NCI-H1417 treated with DMSO at 0.1 percent for 48 hours (cell line): ENCODE results near the gene ISY1.
"Not testable (repeated sequence)": the region's sequence is repeated elsewhere in the genome, so short reads cannot be mapped to it uniquely, and the experiment has no call there.

Source experiments
- DNase-seq: peaks from one replicate; lab custom pipeline; 2025; lab: John Stamatoyannopoulos, UW

The ISY1 gene

DNA sequence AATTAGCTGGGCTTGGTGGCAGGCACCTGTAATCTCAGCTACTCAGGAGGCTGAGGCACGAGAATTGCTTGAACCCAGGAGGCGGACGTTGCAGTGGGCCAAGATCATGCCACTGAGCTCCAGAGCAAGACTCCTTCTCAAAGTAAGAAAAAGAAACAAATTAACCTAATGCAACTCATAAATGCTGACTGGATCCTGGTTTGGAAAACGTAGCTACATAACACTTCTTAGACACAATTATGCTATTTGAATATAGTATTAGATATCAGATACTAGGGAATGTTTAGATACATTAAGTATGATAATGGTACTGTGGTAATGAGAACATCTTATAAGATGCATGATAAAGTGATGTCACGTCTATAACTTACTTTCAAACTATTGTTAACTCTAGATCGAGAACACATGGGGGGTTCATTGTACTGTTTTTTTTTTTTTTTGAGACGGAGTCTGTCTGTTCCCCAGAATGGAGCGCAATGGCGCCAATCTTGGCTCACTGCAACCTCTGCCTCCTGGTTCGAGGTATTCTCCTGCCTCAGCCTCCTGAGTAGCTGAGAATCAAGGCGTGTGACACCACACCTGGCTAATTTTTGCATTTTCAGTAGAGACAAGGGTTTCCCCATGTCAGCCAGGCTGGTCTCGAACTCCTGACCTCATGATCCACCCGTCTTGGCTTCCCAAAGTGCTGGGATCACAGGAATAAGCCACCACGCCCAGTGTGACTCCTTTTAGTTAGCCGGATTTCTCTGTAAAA lies 5.9 kb upstream of the ISY1 start:
- DNase-seq, result no peak

DNA sequence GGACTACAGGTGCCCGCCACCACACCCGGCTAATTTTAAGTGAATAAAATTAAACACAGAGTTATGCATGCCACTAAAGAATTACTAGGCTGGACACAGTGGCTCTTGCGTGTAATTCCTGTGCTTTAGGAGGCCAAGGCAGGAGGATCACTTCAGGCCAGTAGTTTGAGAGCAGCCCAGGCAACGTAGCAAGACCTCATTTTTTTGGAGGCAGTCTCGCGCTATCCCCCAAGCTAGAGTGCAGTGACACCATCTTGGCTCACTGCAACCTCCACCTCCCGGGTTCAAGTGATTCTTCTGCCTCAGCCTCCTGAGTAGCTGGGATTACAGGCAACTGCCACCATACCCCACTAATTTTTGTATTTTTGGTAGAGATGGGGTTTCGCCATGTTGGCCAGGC lies 4.7 kb upstream of the ISY1 start:
- DNase-seq, result not testable (repeated sequence)

DNA sequence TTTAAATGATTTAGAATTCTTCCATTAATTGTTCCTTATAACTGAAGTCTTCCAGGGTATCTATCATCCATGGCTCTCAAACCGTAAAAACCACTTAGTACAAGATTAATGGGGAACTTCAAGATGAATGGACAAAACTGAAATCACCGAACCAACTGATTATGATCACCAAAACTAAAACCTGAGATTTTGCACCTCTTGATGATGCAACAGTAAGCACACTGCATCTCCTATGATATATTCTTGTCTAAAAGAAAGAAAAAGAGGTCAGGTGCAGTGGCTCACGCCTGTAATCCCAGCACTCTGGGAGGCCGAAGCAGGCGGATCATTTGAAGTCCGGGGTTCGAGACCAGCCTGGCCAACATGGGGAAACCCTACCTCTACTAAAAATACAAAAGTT lies 3.6 kb upstream of the ISY1 start:
- no peak for DNase-seq

DNA sequence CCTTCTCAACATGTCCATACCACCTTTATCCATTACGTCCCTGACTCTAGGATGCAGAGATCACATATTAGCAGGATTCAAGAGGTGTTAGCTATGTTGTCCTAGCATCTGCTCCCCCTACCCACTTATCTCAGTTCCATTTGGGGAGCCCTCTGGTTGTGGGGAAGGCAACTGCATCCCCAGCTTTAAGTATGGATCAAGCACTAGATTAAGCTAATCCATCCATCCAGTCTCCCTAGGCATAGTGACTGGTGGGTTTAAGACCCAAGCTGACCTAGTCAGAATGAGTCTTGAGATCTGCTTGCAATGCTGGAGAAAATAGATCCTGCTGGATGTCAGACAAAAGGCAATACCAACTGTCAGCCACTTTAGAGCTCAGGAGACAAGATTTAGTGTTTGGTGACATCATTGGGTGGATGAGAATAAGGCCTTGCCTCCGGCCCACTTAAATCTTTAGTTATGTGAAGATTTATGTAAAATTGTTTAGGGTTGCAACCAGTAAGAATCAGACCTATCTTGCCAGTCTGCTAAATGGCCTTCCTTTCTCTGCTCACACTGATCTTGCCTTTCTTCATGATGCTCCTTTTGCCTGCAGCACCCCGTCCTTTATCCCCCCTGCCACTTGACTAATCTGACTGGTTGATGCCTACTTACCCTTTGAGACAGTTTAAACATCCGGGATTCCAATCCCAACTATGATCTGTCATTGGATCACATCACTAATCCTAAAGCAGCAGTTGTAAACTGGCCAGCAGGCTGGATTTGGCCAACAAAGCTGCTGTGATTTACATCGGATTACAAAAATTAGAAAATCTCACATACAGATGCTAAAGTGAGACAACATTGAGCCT lies 2.1 kb upstream of the ISY1 start:
- no peak for DNase-seq

DNA sequence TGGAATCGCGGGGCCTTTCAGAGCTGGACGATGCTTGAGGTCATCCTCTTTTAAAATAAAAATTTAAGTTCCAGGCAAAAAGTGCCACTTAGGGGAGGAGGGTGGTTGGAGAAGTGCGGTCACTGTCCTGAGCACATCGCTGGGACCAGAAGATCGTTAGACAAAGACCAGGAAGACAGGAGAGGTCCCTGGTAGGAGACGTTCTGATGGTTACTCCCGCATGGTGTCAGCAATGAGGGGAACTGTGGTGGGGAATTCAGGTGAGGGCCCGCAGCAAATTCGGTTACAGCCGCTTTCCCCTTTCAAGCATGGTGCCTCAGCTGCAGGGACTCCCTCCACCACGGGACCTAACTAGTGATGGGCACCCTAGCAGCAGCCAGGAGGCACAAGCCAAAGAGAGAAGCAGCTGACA lies 1.0 kb upstream of the ISY1 start:
- no peak for DNase-seq

DNA sequence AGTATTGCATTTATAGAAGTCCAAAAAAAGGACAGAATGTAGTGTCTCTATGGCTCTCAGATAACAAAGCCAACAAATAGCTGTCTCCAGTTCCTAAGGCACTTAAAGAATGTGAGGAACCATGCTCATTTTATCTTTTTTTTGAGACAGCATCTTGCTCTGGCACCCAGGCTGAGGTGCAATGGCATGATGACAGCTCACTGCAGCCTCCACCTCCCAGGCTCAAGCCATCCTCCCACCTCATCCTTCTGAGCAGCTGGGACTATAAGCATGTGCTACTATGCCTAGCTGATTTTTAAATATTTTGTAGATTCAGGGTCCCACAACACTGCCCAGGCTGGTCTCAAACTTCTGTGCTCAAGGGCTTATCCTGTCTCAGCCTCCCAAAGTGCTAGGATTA lies 16.1 kb downstream of the ISY1 start:
- DNase-seq, result no peak

DNA sequence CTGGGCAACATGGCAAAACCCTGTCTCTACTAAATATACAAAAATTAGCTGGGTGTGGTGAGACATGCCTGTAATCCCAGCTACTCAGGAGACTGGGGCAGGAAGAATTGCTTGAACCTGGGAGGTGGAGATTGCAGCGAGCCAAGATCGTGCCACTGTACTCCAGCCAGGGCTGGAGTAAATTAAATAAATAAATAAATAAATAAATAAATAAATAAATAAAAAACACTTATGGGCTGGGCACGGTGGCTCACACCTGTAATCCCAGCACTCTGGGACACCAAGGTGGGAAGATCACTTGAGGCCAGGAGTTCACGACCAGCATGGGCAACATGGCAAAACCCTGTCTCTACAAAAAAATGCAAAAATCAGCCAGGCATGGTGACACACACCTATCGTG lies 19.9 kb downstream of the ISY1 start:
- DNase-seq, result not testable (repeated sequence)

DNA sequence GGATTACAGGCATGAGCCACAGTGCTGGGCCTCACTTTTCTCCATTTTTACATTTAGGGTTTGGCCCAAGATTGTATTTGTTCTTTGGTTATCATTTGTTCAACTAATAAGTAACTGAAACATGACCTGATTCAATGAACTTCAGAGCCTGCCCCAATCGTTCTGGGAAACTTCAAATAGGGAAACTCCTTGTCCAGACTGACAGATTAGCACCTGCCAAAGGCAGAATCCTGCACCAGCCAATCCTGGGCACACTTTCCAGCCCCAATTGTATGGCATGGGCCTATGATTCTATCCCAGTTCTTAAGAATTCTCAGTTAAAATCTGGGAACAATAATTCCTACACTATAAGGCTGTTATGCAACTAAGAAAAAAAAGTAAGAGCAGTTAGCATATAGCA lies 21.0 kb downstream of the ISY1 start:
- DNase-seq, result no peak

DNA sequence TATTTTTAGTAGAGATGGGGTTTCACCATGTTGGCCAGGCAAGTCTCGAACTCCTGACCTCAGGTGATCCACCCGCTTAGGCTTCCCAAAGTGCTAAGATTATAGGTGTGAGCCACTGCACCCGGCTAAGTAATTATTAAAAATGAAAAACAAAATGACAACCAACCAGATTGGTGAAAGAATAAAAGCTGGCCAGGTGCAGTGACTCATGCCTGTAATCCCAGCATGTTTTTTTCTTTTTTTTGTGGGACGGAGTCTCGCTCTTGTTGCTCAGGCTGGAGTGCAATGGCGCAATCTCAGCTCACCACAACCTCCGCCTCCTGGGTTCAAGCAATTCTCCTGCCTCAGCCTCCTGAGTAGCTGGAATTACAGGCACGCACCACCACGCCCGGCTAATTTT lies 24.6 kb downstream of the ISY1 start:
- not testable (repeated sequence) for DNase-seq

DNA sequence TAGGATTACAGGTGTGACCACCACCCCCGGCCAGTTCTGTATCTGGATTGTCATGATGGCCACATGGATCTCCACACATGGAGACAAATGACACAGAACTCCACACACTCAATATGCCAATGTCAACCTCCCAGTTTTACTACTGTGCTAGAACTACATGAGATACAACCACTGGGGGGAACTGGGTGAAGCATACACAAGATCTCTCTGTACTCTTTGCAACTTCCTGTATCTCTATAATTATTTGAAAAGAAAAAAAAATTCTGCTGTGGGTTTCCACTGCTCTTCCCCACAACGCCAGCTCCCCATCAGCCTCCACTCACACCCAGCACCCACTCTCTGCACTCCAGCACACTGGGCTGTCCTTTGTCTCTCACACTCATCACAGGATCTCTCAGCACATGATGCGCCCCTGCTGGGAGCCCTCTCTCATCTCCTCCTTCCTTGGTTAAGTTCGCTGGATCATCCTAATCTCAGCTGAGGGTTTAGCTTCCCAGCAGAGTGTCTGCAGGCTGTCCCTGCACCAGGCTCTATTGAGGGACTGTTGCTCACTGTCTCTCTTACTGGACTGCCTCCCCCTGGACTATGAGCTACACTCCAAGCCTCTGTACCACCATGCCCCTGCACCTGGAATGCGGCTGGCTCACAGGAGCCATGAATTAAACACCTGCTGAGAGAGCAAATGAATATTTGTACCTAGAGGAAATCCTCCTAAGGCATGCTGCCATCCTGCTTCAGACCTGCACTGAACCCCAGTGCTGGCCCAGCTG lies 28.6 kb downstream of the ISY1 start:
- DNase-seq, result no peak

DNA sequence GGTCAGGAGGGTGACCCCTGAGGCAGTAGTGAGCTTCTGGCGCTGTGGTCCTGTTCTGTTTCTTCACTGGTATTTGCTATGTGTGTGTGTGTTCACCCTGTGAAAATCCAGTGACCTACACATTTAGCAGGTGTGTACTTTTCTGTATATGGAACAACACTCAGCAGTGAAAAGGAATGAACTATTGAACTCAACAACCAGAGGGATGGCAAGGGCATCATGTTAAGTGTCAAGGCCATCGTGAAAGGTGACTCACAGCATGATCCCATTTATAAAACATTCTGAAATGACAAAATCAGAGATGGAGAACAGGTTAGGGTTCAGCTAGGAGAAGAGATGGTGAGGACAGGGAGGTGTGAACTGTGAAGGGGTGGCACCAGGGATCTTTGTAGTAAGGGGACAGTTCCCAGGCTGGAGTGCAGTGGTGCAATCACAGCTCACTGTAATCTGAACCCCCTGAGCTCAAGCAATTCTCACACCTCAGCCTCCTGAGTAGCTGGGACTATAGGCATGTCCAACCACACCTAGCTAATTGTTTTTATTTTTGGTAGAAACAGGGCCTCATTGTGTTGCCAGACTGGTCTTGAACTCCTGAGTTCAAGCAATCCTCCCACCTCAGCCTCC lies 29.3 kb downstream of the ISY1 start:
- DNase-seq, result no peak

DNA sequence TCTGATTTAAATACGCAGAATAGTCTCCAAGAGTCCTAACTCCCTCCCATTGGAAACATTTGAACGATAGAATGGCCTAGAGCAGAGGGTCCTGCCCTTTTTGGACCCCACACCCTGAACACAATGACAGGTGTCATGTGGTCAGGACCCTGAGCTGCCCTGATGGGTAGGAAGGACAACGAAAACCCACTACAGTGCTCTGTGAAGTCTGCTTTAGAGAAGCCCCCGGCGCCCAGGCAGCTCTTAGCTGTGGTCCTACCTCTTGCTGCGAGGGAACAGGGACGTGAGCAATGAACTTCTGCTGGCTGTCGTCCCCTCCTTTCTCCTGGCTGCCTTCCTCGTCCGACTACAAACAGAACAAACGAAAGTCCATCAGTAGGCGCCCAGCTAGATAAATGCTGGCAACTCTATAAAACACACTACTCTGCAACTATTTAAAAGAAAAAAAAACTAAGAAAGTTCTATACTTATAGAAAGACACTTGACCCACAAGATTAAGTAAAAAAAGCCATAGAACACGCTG lies 30.5 kb downstream of the ISY1 start:
- no peak for DNase-seq

DNA sequence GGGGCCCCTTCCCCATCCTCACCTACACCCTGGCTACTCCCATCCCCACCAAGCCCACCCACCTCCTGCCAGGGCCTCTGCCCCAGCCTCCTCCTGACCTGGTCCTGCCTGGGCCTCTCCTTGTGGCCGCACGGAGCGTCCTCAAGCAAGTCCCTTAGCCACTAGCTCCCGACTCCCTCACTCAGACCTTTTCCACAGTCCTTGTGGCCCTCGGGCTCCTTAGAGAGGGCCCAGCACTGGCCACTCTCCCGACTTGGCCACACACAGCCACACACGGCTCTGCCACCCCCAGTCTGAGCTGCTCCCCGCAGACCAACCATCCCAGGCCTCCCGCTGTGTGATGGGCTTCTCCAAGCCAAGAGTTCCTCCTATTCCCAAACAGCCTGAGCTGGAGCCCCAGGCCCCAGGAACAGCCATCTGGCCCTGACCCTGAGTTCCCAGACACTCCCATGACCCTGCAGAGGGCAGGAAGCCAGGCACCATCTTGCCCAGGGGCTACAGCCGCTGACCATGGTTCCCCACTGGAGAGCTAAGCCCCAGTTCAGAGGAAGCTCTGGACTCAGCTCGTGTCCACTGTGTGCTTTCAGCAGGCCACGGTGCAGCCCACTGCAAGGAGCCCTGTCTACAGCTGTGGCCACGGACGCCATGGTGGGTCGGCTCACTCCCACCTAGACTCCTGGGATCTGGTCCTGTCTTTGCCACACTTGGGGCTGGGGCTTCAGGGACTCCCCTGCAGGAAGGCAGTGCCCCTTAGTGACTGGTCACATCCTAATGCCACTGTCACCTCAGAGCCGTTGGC lies 32.3 kb downstream of the ISY1 start:
- no peak for DNase-seq

DNA sequence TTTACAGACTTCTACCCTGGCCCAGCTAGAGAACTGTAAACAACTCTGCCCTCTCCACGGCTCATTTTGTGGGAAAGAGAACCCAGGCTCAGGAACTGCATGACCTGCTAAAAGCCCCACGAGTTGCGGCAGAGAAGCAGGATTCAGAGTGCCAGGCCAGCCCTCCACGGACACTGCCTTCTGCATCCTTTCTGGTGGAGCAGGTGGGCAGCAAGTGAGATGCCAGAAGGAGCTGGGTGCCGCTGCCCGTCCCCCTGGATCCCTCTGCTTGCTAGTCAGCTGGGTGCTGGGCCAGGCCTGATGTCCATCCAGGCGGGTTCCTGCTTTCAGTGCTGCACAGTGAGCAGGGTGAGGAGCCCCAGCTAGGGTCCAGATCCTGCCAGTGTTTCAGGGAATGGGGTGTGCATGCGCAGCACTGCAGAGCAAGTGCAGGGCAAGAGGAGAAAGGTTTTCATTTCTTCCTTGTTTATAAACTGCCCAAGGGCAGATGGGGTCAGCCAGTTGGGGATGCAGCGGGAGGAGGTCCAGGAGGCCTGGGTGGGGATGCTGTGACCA lies 34.1 kb downstream of the ISY1 start:
- DNase-seq, result no peak

DNA sequence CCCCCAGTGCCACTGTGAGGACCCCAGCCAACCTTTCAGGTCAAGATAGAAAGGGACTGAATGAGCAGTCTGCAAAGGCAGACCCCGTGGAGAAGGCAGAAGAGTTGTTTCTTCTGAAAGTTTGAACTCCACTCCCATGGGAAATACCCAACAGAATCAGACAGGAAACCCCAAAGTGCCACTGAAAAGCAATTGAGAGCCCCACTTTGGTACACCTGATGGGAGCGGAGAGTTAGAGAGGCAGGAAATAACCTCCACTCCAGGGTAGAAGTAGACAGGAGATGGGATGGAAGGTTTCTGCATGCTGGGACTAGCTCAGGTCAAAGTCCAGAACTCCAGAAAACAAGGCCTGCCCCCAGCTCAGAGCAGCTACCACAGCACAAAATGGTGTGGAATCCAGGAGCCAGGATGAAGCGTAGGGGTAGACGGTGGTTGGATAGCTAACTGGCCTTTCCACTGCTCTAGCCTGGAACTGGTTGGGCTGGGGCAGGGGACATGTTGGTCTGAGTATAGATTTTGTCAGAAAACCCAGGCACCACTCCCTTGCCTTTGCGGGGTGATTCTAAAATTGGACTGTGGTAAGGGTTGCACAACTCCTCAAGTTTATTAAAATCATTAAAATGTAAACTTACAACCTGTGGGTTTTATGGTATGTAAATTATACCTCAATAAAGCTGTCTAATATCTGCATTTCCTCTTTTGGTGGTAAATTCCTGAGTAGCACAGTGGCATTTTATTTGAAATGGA lies 37.4 kb downstream of the ISY1 start:
- no peak for DNase-seq

DNA sequence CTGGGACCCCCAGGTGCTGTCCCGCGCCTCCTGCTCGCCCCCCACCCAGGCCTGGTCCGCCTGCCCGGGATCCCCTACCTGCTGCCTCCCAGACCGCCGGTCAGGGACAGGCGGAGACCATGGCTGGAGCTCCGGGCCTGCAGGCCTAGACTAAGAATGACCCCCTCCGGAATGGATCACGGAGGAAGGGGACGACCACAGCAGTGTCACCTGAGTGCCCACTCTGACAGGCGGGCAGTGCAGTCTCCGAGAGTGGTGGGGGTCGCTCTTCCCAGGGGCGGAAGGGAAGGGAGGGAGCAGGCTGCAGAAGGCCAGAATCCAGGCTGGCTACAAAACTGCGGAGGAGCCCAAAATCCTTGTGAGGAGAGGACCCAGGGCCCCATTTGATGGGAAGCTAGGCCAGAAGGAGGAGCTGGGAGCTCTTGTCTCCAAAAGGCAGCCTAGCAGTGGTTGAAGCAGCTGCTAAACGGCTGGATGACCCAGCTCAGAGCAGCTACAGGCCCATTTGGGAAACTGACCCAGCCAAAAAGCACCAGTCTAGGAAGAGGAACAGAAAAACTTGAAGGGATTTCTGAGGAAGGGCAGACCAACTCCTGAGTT lies 38.4 kb downstream of the ISY1 start:
- no peak for DNase-seq

DNA sequence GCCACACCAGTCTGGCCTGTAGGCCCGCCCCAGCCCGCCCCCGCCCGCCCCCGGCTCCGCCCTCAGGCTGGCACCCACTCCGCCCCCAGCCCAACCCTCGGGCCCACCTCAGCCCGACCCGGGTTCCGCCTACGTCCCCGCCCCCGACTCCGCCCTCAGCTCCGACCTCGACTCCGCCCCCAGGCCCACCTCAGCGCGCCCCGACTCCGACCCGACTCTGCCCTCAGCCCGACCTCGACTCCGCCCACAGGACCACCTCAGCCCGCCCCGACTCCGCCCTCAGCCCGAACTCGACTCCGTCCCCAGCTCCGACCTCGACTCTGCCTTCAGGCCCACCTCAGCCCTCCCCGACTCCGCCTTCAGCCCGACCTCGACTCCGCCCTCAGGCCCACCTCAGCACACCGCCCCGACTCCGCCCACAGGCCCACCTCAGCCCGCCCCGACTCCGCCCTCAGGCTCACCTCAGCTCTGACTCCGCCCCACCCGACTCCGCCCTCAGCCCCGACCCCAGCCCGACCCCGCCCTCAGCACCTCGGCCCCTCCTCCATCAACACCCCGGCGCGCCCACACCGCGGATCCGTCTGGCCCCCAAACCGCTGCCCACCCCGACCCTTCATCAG lies 39.0 kb downstream of the ISY1 start, which contains the start of gene RAB43:
RAB43 (minus strand) TSS at position 13 of the 620 bp plus-strand sequence. CDS start 315 bp downstream, outside the sequence.
- no peak for DNase-seq

DNA sequence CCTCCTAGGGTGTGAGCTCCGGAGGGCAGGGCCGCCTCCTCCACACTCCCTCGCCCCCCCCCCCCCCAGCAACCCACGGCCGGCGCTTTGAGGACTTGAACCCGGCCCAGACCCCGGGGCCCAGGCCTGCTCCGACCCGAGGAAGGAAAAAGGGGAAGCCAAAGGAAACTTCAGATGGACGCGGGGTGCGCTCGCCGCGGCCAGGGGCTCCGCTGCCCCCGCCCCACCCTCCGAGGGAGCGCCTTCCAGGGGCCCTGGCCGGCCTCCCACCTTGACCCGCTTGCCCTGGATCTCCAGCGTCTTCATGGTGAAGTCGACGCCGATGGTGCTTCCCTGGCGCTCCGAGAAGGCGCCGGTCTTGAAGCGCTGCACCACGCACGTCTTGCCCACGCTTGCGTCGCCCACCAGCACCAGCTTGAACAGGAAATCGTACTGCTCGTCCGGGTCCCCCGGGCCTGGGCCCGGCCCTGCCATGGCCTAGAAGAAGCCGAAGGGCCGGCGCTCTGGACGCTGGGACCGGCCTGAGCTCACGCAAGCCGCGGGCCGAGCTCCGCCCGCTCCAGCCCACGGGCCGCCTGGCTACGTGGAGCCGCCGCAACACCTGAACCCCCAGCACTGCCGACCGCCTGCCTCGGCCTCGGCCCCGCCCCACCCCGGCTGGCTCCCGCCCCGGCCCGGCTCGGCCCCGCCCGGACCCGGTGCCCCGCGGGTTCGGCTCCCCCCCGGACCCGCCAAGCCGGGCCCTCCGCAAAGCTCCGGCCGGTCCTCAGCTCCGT lies 39.7 kb downstream of the ISY1 start:
- DNase-seq, result no peak
